Measurements from ENCODE around the gene FOXP1. TPM values are rescaled to one million over a fixed set of nuclear protein-coding genes. Genes with fewer than 3 reads are reported as not detected.

FOXP1 gene
- total RNA-seq, 2 donors from 2014 or later, result 41.7 to 94.3 TPM

DNA sequence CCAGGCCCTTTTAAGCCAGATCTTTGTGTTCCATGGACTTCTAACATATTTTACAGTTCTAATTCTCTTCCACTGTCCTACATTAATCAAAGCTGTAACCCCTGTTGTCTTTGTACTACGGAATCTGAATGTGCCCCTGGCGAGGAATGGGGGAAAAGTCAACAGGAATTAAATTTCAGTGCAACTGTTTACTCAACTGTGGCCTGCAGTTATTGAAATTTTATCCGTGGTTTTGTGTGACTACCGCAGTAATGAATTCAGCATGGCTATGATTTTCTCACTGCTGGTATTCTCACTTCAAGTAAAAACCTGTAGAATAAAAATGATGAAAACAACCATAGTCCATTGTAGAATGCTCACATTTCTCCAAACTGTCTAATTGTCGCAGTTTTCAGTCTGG is 388.0 kb downstream of the FOXP1 start:
- Histone ChIP-seq H3K4me3 (ENCODE audit: low read length) (no peak overlapping the region), H3K9ac (ENCODE audit: extremely low read depth, low read length, poor library complexity, severe bottlenecking) (no peak overlapping the region), H3K27me3 (ENCODE audit: control insufficient read depth, insufficient read depth, low read length, poor library complexity, severe bottlenecking) (no peaks in the 10 kb centered on the region), H3K27ac (ENCODE audit: low read depth, low read length) (no peak overlapping the region), H3K4me1 (ENCODE audit: control insufficient read depth, insufficient read depth, low read length) (peaks cover 6% of the 10 kb centered on the region), H3K9me3 (ENCODE audit: control insufficient read depth, low read length) (no peaks in the 10 kb centered on the region), H3K36me3 (ENCODE audit: control insufficient read depth, insufficient read depth, low read length) (no peaks in the 10 kb centered on the region)
- TF ChIP-seq, protein P1, sequence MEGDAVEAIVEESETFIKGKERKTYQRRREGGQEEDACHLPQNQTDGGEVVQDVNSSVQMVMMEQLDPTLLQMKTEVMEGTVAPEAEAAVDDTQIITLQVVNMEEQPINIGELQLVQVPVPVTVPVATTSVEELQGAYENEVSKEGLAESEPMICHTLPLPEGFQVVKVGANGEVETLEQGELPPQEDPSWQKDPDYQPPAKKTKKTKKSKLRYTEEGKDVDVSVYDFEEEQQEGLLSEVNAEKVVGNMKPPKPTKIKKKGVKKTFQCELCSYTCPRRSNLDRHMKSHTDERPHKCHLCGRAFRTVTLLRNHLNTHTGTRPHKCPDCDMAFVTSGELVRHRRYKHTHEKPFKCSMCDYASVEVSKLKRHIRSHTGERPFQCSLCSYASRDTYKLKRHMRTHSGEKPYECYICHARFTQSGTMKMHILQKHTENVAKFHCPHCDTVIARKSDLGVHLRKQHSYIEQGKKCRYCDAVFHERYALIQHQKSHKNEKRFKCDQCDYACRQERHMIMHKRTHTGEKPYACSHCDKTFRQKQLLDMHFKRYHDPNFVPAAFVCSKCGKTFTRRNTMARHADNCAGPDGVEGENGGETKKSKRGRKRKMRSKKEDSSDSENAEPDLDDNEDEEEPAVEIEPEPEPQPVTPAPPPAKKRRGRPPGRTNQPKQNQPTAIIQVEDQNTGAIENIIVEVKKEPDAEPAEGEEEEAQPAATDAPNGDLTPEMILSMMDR (conservative IDR thresholded peaks at IDR 0.05), result no peak
- Mint-ChIP-seq H3K9me3 (no peaks in the 10 kb centered on the region), H3K27me3 (ENCODE audit: insufficient read depth) (no peaks in the 10 kb centered on the region), H3K36me3 (ENCODE audit: low read depth) (peaks cover 23% of the 10 kb centered on the region), H3K4me1 (peaks cover 17% of the 10 kb centered on the region), H3K27ac (no peak overlapping the region), H3K4me3 (no peak overlapping the region)
- no peak for DNase-seq
- WGBS, 2 experiments (ENCODE audit: insufficient coverage in 1 of 2, insufficient read length in 1 of 2), result 68 to 81% methylated on average over 4 to 5 of the region's 5 CpGs

DNA sequence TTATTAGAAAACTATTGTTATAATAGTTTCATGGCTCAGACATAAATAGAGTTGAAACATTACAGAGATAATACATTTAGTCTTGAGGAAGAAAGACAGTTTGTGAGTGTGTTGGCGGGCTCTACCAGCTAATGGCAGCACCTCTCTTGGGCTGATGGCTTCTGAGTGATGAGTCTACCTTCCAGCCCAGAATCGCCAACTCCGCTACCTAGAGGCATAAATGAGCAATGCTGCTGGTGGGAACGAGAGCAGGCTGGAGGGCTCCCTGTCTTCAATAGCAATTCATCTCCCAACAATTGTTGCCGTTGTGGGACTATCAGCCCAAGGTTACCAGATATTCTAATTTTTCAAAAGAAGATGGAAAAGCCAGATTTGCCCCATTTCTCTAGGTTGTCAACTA is 388.7 kb downstream of the FOXP1 start:
- Mint-ChIP-seq H3K4me3 (no peak overlapping the region), H3K4me1 (peaks cover 15% of the 10 kb centered on the region), H3K27me3 (ENCODE audit: insufficient read depth) (no peaks in the 10 kb centered on the region), H3K9me3 (no peaks in the 10 kb centered on the region), H3K36me3 (ENCODE audit: low read depth) (peaks cover 23% of the 10 kb centered on the region), H3K27ac (no peak overlapping the region)
- TF ChIP-seq, protein P1 (conservative IDR thresholded peaks at IDR 0.05), result peak; percentile 36
- WGBS, 2 experiments (ENCODE audit: insufficient coverage in 1 of 2, insufficient read length in 1 of 2), result 94 to 100% methylated on average over 5 of the region's 5 CpGs
- Histone ChIP-seq H3K27me3 (ENCODE audit: control insufficient read depth, insufficient read depth, low read length, poor library complexity, severe bottlenecking) (no peaks in the 10 kb centered on the region), H3K27ac (ENCODE audit: low read depth, low read length) (no peak overlapping the region), H3K4me1 (ENCODE audit: control insufficient read depth, insufficient read depth, low read length) (peaks cover 6% of the 10 kb centered on the region), H3K36me3 (ENCODE audit: control insufficient read depth, insufficient read depth, low read length) (no peaks in the 10 kb centered on the region), H3K4me3 (ENCODE audit: low read length) (no peak overlapping the region), H3K9ac (ENCODE audit: extremely low read depth, low read length, poor library complexity, severe bottlenecking) (no peak overlapping the region), H3K9me3 (ENCODE audit: control insufficient read depth, low read length) (no peaks in the 10 kb centered on the region)
- peak; percentile 74 for DNase-seq

- WGBS, 2 experiments (ENCODE audit: insufficient coverage in 1 of 2, insufficient read length in 1 of 2), result 91 to 100% methylated on average over 4 of the region's 4 CpGs
Observed at GRCh38 chr3:71191031-71191482, 392.5 kb downstream of the FOXP1 start.

More at GRCh38 chr3:71191031-71191482, 392.5 kb downstream of the FOXP1 start:
- H3K36me3 Mint-ChIP-seq (ENCODE audit: low read depth), result peaks cover 21% of the 10 kb centered on the region
- Histone ChIP-seq H3K4me3 (ENCODE audit: low read length) (no peak overlapping the region), H3K36me3 (ENCODE audit: control insufficient read depth, insufficient read depth, low read length) (no peaks in the 10 kb centered on the region), H3K9me3 (ENCODE audit: control insufficient read depth, low read length) (no peaks in the 10 kb centered on the region), H3K27me3 (ENCODE audit: control insufficient read depth, insufficient read depth, low read length, poor library complexity, severe bottlenecking) (no peaks in the 10 kb centered on the region), H3K27ac (ENCODE audit: low read depth, low read length) (no peak overlapping the region), H3K9ac (ENCODE audit: extremely low read depth, low read length, poor library complexity, severe bottlenecking) (no peak overlapping the region), H3K4me1 (ENCODE audit: control insufficient read depth, insufficient read depth, low read length) (peaks cover 6% of the 10 kb centered on the region)
- DNase-seq, result no peak
- TF ChIP-seq, protein P1 (conservative IDR thresholded peaks at IDR 0.05), result no peak
- no peak overlapping the region for H3K27ac Mint-ChIP-seq
- H3K4me3 Mint-ChIP-seq, result no peak overlapping the region
- no peaks in the 10 kb centered on the region for H3K27me3 Mint-ChIP-seq (ENCODE audit: insufficient read depth)
- H3K4me1 Mint-ChIP-seq, result peaks cover 25% of the 10 kb centered on the region
- H3K9me3 Mint-ChIP-seq, result no peaks in the 10 kb centered on the region
